HG02884 (cell line): Measurements from ENCODE around the gene SLC16A3.

Experiments used
- ATAC-seq: cut with Tn5 transposase; IDR thresholded peaks from one replicate; pipeline ENCODE4 v1.9.1; 2021; ENCODE audit warnings: mild to moderate bottlenecking, moderate library complexity; ENCODE audit not compliant: unreplicated experiment

SLC16A3 gene

GRCh38 chr17:82235056-82235774 lies 6.4 kb downstream of the SLC16A3 start:
- no peak for ATAC-seq

- no peak for ATAC-seq
Measured at GRCh38 chr17:82235775-82236141, 6.9 kb downstream of the SLC16A3 start.

- no peak for ATAC-seq
Measured at GRCh38 chr17:82236142-82236971, 7.5 kb downstream of the SLC16A3 start.

GRCh38 chr17:82237083-82237745 lies 8.4 kb downstream of the SLC16A3 start:
- ATAC-seq, result no peak

GRCh38 chr17:82237746-82238471 lies 9.1 kb downstream of the SLC16A3 start:
- no peak for ATAC-seq

- ATAC-seq, result no peak
Measured at GRCh38 chr17:82238472-82239201, 9.8 kb downstream of the SLC16A3 start.

- no peak for ATAC-seq
Measured at GRCh38 chr17:82239401-82239925, 10.6 kb downstream of the SLC16A3 start.

GRCh38 chr17:82239926-82240505 lies 11.2 kb downstream of the SLC16A3 start:
- ATAC-seq, result no peak

- no peak for ATAC-seq
Measured at GRCh38 chr17:82240506-82241182, 11.8 kb downstream of the SLC16A3 start.

- ATAC-seq, result no peak
Measured at GRCh38 chr17:82241183-82241925, 12.5 kb downstream of the SLC16A3 start.

- ATAC-seq, result no peak
Measured at GRCh38 chr17:82241926-82242697, 13.3 kb downstream of the SLC16A3 start.

GRCh38 chr17:82242698-82242976 lies 13.8 kb downstream of the SLC16A3 start:
- ATAC-seq, result no peak

- ATAC-seq, result no peak
Measured at GRCh38 chr17:82242977-82243647, 14.3 kb downstream of the SLC16A3 start.

- no peak for ATAC-seq
Measured at GRCh38 chr17:82243648-82244412, 15.0 kb downstream of the SLC16A3 start.

GRCh38 chr17:82244413-82245133 lies 15.7 kb downstream of the SLC16A3 start:
- ATAC-seq, result no peak
